GM12865 (cell line): Measurements from ENCODE around the gene MYO18A.

Experiments used
- DNase-seq: peaks from one replicate; pipeline ENCODE4 v3.0.0; 2010; ENCODE audit warnings: low read depth
- H3K4me3 ChIP-seq: 2 replicates; pipeline ENCODE4 v1.5.1; 2011; ENCODE audit warnings: mild to moderate bottlenecking, low read depth, low read length, control low read depth
- CTCF ChIP-seq: IDR thresholded peaks from 2 replicates; pipeline ENCODE4 v1.5.1; 2011; ENCODE audit warnings: low read length, control low read depth, low read depth, inconsistent platforms; ENCODE audit not compliant: insufficient read depth; ENCODE audit errors: missing control alignments

MYO18A gene

GRCh38 chr17:29060475-29060874 is 119.7 kb downstream of the MYO18A start:
- TF ChIP-seq CTCF = no peak
- H3K4me3 ChIP-seq = no peak overlapping the region
- no peak for DNase-seq

- no peak overlapping the region for H3K4me3 ChIP-seq
- no peak for DNase-seq
- TF ChIP-seq CTCF = no peak
These were observed 120.9 kb downstream of the MYO18A start for GRCh38 chr17:29059281-29059680.

GRCh38 chr17:29058391-29058790 is 121.8 kb downstream of the MYO18A start:
- no peak for DNase-seq
- no peak overlapping the region for H3K4me3 ChIP-seq
- TF ChIP-seq CTCF = no peak

- no peak for DNase-seq
- TF ChIP-seq CTCF = no peak
These were observed 122.8 kb downstream of the MYO18A start for GRCh38 chr17:29057361-29057760.

GRCh38 chr17:29054835-29055234 is 125.4 kb downstream of the MYO18A start:
- H3K4me3 ChIP-seq = no peak overlapping the region
- no peak for DNase-seq
- no peak for TF ChIP-seq CTCF

More at GRCh38 chr17:29057361-29057760, 122.8 kb downstream of the MYO18A start:
- no peak overlapping the region for H3K4me3 ChIP-seq

- no peak for TF ChIP-seq CTCF
- H3K4me3 ChIP-seq = no peak overlapping the region
- DNase-seq = no peak
These were observed 128.5 kb downstream of the MYO18A start for GRCh38 chr17:29051731-29052130.

- H3K4me3 ChIP-seq = no peak overlapping the region
- no peak for DNase-seq
- TF ChIP-seq CTCF = no peak
These were observed 129.0 kb downstream of the MYO18A start for GRCh38 chr17:29051194-29051593.
